Thyroid gland (tissue), 4 donors: ENCODE results near the gene NPM1.

ENCODE experiments used
- CTCF ChIP-seq, 6 experiments: fragments of 200-600 bp in 3 of 6; fragments of 450-650 bp in 3 of 6; sonication (generic) in 3 of 6; IDR thresholded peaks; one replicate each; pipeline ENCODE4 v1.5.1; 2016 to 2019; ENCODE audit warnings: antibody characterized with exemption in 6 of 6, mild to moderate bottlenecking in 2 of 6, inconsistent platforms in 1 of 6, moderate library complexity in 1 of 6
- POLR2A ChIP-seq, 2 donors: fragments of 450-650 bp; IDR thresholded peaks; one replicate each; pipeline ENCODE4 v1.6.1; 2017; ENCODE audit warnings: antibody characterized with exemption in 2 of 2, mild to moderate bottlenecking in 2 of 2, moderate library complexity in 1 of 2

- TF ChIP-seq CTCF (IDR thresholded peaks at IDR 0.05): no peak
- TF ChIP-seq POLR2A (IDR thresholded peaks at IDR 0.05): no peak
Observed at GRCh38 chr5:171435908-171436307, 48.3 kb downstream of the NPM1 start.
